Natural killer cell (primary cell): ENCODE measurements around the gene ZDHHC3. TPM values are rescaled to one million over a fixed set of nuclear protein-coding genes. Genes with fewer than 3 reads are reported as not detected.

Experiments
- ATAC-seq, 3 donors: fragments of 150-1000 bp in 2 of 3; fragments of 200-7000 bp in 1 of 3; cut with Tn5 transposase; 1 replicate in 1 of 3; 2 replicates in 2 of 3; pipeline ENCODE4 v1.10.0; 2021; ENCODE audit warnings: mild to moderate bottlenecking in 2 of 3, moderate library complexity in 2 of 3
- DNase-seq, 2 donors: peaks; one replicate each; pipeline versions ENCODE4 v3.0.0 to v3.0.0-alpha.2; 2013 to 2021; ENCODE audit warnings: mixed read lengths in 1 of 2
- H3K27ac ChIP-seq: one replicate; pipeline ENCODE4 v1.5.1; 2013; ENCODE audit warnings: mild to moderate bottlenecking, low read length
- H3K27me3 ChIP-seq: one replicate; pipeline ENCODE4 v1.6.1; 2013; ENCODE audit warnings: low read length; ENCODE audit not compliant: control insufficient read depth, insufficient read depth
- H3K36me3 ChIP-seq: one replicate; pipeline ENCODE4 v1.6.1; 2013; ENCODE audit warnings: low read length; ENCODE audit not compliant: control insufficient read depth, insufficient read depth
- H3K4me1 ChIP-seq: one replicate; pipeline ENCODE4 v1.6.1; 2013; ENCODE audit warnings: low read length; ENCODE audit not compliant: control insufficient read depth, insufficient read depth
- H3K4me3 ChIP-seq: one replicate; pipeline ENCODE4 v1.5.1; 2013; ENCODE audit warnings: low read length
- H3K9me3 ChIP-seq: one replicate; pipeline ENCODE4 v1.6.1; 2013; ENCODE audit warnings: low read length; ENCODE audit not compliant: control insufficient read depth, insufficient read depth
- H3K27ac Mint-ChIP-seq, 2 donors: one replicate each; pipeline ENCODE4 v1.8.0; 2022; ENCODE audit warnings: mild to moderate bottlenecking in 2 of 2, mixed read lengths in 2 of 2, moderate library complexity in 1 of 2
- H3K27me3 Mint-ChIP-seq, 2 donors: one replicate each; pipeline ENCODE4 v1.8.0; 2022; ENCODE audit warnings: low read depth in 2 of 2, mixed read lengths in 2 of 2
- H3K36me3 Mint-ChIP-seq: one replicate; pipeline ENCODE4 v1.8.0; 2022; ENCODE audit warnings: mixed read lengths
- H3K4me1 Mint-ChIP-seq, 2 donors: one replicate each; pipeline ENCODE4 v1.8.0; 2022; ENCODE audit warnings: mixed read lengths in 2 of 2
- H3K4me3 Mint-ChIP-seq: one replicate; pipeline ENCODE4 v1.8.0; 2022; ENCODE audit warnings: mild to moderate bottlenecking, moderate library complexity, mixed read lengths
- H3K9me3 Mint-ChIP-seq, 2 donors: one replicate each; pipeline ENCODE4 v1.8.0; 2022; ENCODE audit warnings: mixed read lengths in 2 of 2
- CTCF ChIP-seq: fragments of 200-600 bp; IDR thresholded peaks from one replicate; pipeline ENCODE4 v1.8.0; 2022; ENCODE audit warnings: antibody characterized with exemption
- WGBS: methylation state at CpG from one replicate; pipeline ENCODE4 v1.1.7; 2013; ENCODE audit warnings: missing lambda C conversion rate; ENCODE audit not compliant: insufficient coverage; 5-methylcytosine and 5-hydroxymethylcytosine counted together
- intact Hi-C: fragments of 100-400 bp; cut with micrococcal nuclease; formaldehyde crosslinking; loops from one replicate; pipeline ENCODE4 v1.14.2; 2022
- total RNA-seq, 4 donors: library from RNA; stranded (reverse); fragments of 120-200 nt in 1 of 4; gene quantifications; one replicate each; pipeline versions ENCODE4 v1.2.3 to v1.2.4, GENCODE V29; 2013 to 2022

ZDHHC3 gene
- total RNA-seq, 3 donors from 2014 or later (not counting 1 experiment from before 2014, with no cell fraction given), result 62.3 to 100.0 (median 78.6) TPM

GRCh38 chr3:44913868-44914468, 62.0 kb downstream of the ZDHHC3 start:
- H3K4me1 Mint-ChIP-seq, result peaks cover 0 to 10% of the 10 kb centered on the region in 2 donors
- no peak overlapping the region for H3K4me3 ChIP-seq
- no peaks in the 10 kb centered on the region for H3K4me1 ChIP-seq
- peaks cover 0 to 12% of the 10 kb centered on the region in 2 donors for H3K27me3 Mint-ChIP-seq
- peaks cover under 1% of the 10 kb centered on the region for H3K36me3 Mint-ChIP-seq
- no peaks in the 10 kb centered on the region for H3K9me3 Mint-ChIP-seq
- H3K27ac ChIP-seq, result no peak overlapping the region
- no peak overlapping the region for H3K4me3 Mint-ChIP-seq
- DNase-seq (peak; percentile 59 to 82), ATAC-seq (peak; percentile 68 to 90 (median 77))
- peak; percentile 73 for TF ChIP-seq CTCF
- intact Hi-C loops, result loop anchor here (1.0 to 2.0 kb wide), 2 partner anchors 381 to 591 kb away; no protein-coding TSS in a partner anchor
- WGBS, result 21% methylated on average over 4 of the region's 4 CpGs
- peaks cover 3% of the 10 kb centered on the region for H3K27me3 ChIP-seq
- no peak overlapping the region for H3K27ac Mint-ChIP-seq
- H3K36me3 ChIP-seq, result peaks cover 10% of the 10 kb centered on the region
- no peaks in the 10 kb centered on the region for H3K9me3 ChIP-seq

GRCh38 chr3:44910693-44911092, 65.3 kb downstream of the ZDHHC3 start:
- WGBS, result 100% methylated on average over 2 of the region's 3 CpGs
- Histone ChIP-seq H3K4me3 (no peak overlapping the region), H3K4me1 (no peaks in the 10 kb centered on the region), H3K27me3 (peaks cover 3% of the 10 kb centered on the region), H3K36me3 (no peaks in the 10 kb centered on the region), H3K27ac (no peak overlapping the region), H3K9me3 (no peaks in the 10 kb centered on the region)
- H3K27ac Mint-ChIP-seq, result no peak overlapping the region
- no peak for ATAC-seq
- H3K4me1 Mint-ChIP-seq, result peaks cover 0 to 10% of the 10 kb centered on the region in 2 donors
- no peak for TF ChIP-seq CTCF
- DNase-seq, result no peak
- H3K9me3 Mint-ChIP-seq, result no peaks in the 10 kb centered on the region
- intact Hi-C loops, result no loop called here
- H3K36me3 Mint-ChIP-seq, result no peaks in the 10 kb centered on the region
- H3K4me3 Mint-ChIP-seq, result no peak overlapping the region
- peaks cover 0 to 37% of the 10 kb centered on the region in 2 donors for H3K27me3 Mint-ChIP-seq

GRCh38 chr3:44909063-44909462, 66.9 kb downstream of the ZDHHC3 start:
- Histone ChIP-seq H3K27me3 (peaks cover 3% of the 10 kb centered on the region), H3K4me3 (no peak overlapping the region), H3K36me3 (no peaks in the 10 kb centered on the region), H3K4me1 (no peaks in the 10 kb centered on the region), H3K9me3 (no peaks in the 10 kb centered on the region), H3K27ac (no peak overlapping the region)
- no peak overlapping the region for H3K27ac Mint-ChIP-seq
- DNase-seq (no peak), ATAC-seq (no peak)
- WGBS, result 21% methylated on average over 2 of the region's 2 CpGs
- peaks cover 0 to 37% of the 10 kb centered on the region in 2 donors for H3K27me3 Mint-ChIP-seq
- H3K4me1 Mint-ChIP-seq, result peaks cover 0 to 7% of the 10 kb centered on the region in 2 donors
- no peak for TF ChIP-seq CTCF
- intact Hi-C loops, result no loop called here
- H3K4me3 Mint-ChIP-seq, result no peak overlapping the region
- no peaks in the 10 kb centered on the region for H3K36me3 Mint-ChIP-seq
- H3K9me3 Mint-ChIP-seq, result no peaks in the 10 kb centered on the region

GRCh38 chr3:44907612-44908011, 68.4 kb downstream of the ZDHHC3 start:
- Mint-ChIP-seq H3K9me3 (no peaks in the 10 kb centered on the region), H3K4me3 (no peak overlapping the region), H3K36me3 (no peaks in the 10 kb centered on the region), H3K4me1 (no peaks in the 10 kb centered on the region), H3K27ac (no peak overlapping the region), H3K27me3 (peaks cover 0 to 37% of the 10 kb centered on the region in 2 donors)
- no peak for TF ChIP-seq CTCF
- Histone ChIP-seq H3K9me3 (no peaks in the 10 kb centered on the region), H3K27me3 (peaks cover 3% of the 10 kb centered on the region), H3K4me3 (no peak overlapping the region), H3K27ac (no peak overlapping the region), H3K4me1 (no peaks in the 10 kb centered on the region), H3K36me3 (no peaks in the 10 kb centered on the region)
- ATAC-seq, result no peak
- no peak for DNase-seq
- 70% methylated on average over 4 of the region's 4 CpGs for WGBS
- intact Hi-C loops, result no loop called here
